IPS DF 4.7 (cell line): ENCODE results near the gene GATA3.

ENCODE experiments used
- DNase-seq: peaks from one replicate; pipeline ENCODE4 v3.0.0-alpha.2; 2013; ENCODE audit warnings: low spot score; ENCODE audit errors: extremely low read depth

Gene GATA3

GRCh38 chr10:8064436-8064835 is 9.9 kb downstream of the GATA3 start:
- DNase-seq: no peak

- no peak for DNase-seq
These were observed 11.2 kb downstream of the GATA3 start for GRCh38 chr10:8065651-8066050.

GRCh38 chr10:8066124-8066523 is 11.6 kb downstream of the GATA3 start:
- DNase-seq: no peak

- DNase-seq: no peak
These were observed 12.3 kb downstream of the GATA3 start for GRCh38 chr10:8066797-8067196.

- DNase-seq: no peak
These were observed 14.6 kb downstream of the GATA3 start for GRCh38 chr10:8069108-8069507.

- DNase-seq: no peak
These were observed 15.1 kb downstream of the GATA3 start for GRCh38 chr10:8069627-8070026.

GRCh38 chr10:8070440-8070839 is 16.0 kb downstream of the GATA3 start:
- DNase-seq: no peak

GRCh38 chr10:8071006-8071405 is 16.5 kb downstream of the GATA3 start:
- no peak for DNase-seq

- DNase-seq: no peak
These were observed 17.2 kb downstream of the GATA3 start for GRCh38 chr10:8071666-8072065.

- no peak for DNase-seq
These were observed 17.7 kb downstream of the GATA3 start for GRCh38 chr10:8072211-8072610.

GRCh38 chr10:8073691-8074416 is 19.4 kb downstream of the GATA3 start:
- no peak for DNase-seq

- no peak for DNase-seq
These were observed 20.4 kb downstream of the GATA3 start for GRCh38 chr10:8074881-8075280.

GRCh38 chr10:8075282-8076260 is 21.1 kb downstream of the GATA3 start:
- no peak for DNase-seq

GRCh38 chr10:8076933-8077332 is 22.4 kb downstream of the GATA3 start:
- no peak for DNase-seq

- no peak for DNase-seq
These were observed 23.5 kb downstream of the GATA3 start for GRCh38 chr10:8078027-8078426.

GRCh38 chr10:8079126-8079525 is 24.6 kb downstream of the GATA3 start:
- no peak for DNase-seq

GRCh38 chr10:8084799-8085198 is 30.3 kb downstream of the GATA3 start:
- DNase-seq: no peak

GRCh38 chr10:8085251-8085650 is 30.8 kb downstream of the GATA3 start:
- DNase-seq: no peak

GRCh38 chr10:8086315-8086714 is 31.8 kb downstream of the GATA3 start:
- DNase-seq: no peak

GRCh38 chr10:8088504-8088903 is 34.0 kb downstream of the GATA3 start:
- DNase-seq: no peak

GRCh38 chr10:8092428-8092827 is 37.9 kb downstream of the GATA3 start:
- DNase-seq: no peak

GRCh38 chr10:8095959-8096358 is 41.5 kb downstream of the GATA3 start:
- no peak for DNase-seq

- no peak for DNase-seq
These were observed 42.4 kb downstream of the GATA3 start for GRCh38 chr10:8096931-8097330.
